ENCODE data around the gene FGD4. TPM values are rescaled to one million over a fixed set of nuclear protein-coding genes. Genes with fewer than 3 reads are reported as not detected.

Gene FGD4
- total and polyA plus RNA-seq, 2 experiments from 2014 or later = 1.1 to 3.4 TPM

DNA sequence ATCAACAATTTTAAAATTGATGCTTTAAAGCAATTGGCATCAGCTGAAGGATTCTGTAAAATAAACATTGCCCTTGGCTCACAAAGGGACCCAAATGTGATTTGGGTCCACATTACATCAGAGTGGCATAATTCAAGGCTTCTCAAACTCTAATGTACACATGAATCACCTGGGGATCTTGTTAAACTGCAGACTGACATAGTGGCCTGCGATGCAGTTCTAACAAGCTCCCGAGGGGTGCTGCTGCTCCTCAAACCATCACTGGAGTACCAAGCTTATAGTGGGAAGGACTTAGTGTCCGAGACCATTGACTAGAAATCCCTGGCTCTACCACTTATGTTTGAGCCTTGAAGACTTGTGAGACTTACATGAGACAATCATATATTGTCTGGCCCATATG, 247.9 kb downstream of the FGD4 start:
- Histone ChIP-seq H3K79me2 (ENCODE audit: insufficient read depth) (no peaks in the 10 kb centered on the region), H3K27ac (no peak overlapping the region), H2AFZ (no peak overlapping the region), H3K9me2 (ENCODE audit: insufficient read depth) (no peaks in the 10 kb centered on the region), H4K20me1 (ENCODE audit: insufficient read depth) (no peaks in the 10 kb centered on the region), H3K4me1 (ENCODE audit: insufficient read depth) (no peaks in the 10 kb centered on the region), H3K36me3 (ENCODE audit: low read depth) (no peaks in the 10 kb centered on the region), H3K9ac (no peak overlapping the region), H3K4me3 (no peak overlapping the region), H3K9me3 (ENCODE audit: low read depth) (no peaks in the 10 kb centered on the region), H3K4me2 (ENCODE audit: unreplicated experiment) (no peak overlapping the region), H3K27me3 (replicated peaks; ENCODE audit: insufficient read depth) (no peaks in the 10 kb centered on the region), H3F3A (ENCODE audit: insufficient read depth) (no peaks in the 10 kb centered on the region)
- in situ Hi-C loops (cut with MboI) = no loop called here
- TF ChIP-seq EZH2 (IDR thresholded peaks at IDR 0.05; ENCODE audit: insufficient read depth, poor library complexity, severe bottlenecking) (no peak), EZH2phosphoT487 (IDR thresholded peaks at IDR 0.05; ENCODE audit: insufficient read depth, low read depth) (no peak)
- DNase-seq = no peak
- WGBS, 2 experiments (ENCODE audit: low coverage in 1 of 2, low lambda C conversion rate in 2 of 2, missing lambda C conversion rate in 2 of 2) = 58 to 73% methylated on average over 3 of the region's 3 CpGs

DNA sequence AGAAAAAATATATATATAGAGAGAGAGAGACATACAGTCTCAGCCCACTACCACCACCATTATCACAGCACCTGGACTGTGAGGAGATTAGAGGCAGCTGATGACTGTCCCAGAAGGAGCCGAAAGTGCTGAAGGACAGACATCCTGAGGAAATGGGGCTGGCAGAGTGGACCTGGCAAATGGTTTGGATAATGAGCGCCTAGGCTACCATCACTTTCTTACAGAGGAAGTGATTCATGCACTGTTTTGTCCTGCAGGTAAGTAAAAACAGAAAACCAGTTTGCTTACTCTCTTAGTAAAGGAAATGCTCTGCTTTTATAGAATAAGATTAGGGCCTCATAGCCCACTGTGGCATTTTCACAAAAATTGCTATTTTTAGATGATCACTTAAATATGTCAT, 251.2 kb downstream of the FGD4 start:
- Histone ChIP-seq H2AFZ (no peak overlapping the region), H4K20me1 (ENCODE audit: insufficient read depth) (no peaks in the 10 kb centered on the region)
- in situ Hi-C loops (cut with MboI) = loop anchor here (10.0 to 25.0 kb wide), 3 partner anchors 286 to 988 kb away; partner anchors contain the start of gene ETFBKMT

DNA sequence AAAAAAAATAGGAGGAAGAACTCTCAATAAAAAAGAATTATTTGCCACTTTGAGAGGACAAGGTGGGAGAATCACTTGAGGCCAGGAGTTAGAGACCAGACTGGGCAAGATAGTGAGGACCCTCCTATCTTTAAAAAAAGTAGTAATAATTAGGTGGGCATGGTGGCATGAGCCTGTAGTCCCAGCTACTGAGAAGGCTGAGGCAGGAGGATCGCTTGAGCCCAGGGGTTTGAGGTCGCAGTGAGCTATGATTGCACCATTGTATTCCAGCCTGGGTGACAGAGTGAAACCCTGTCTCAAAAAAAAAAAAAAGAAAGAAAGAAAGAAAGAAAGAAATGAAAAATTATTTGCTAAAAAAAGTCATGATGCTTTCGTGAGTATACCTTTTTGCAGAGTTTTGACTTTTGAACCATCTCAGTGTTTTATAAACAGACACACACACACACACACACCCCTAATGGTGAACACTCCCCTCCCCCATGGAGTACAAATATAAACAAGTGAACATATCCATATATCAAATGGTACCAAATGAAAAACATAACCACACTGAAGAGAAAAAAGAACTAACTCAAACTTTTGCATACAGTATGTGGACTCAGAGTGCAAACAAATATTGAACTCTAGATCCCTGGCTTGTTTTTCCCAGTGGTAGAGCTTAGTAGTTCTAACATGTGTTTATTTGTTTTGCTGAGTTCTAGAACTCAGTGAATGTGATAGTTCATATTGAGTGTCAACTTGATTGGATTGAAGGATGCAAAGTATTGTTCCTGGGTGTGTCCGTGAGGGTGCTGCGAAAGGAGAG, 252.0 kb downstream of the FGD4 start:
- Histone ChIP-seq H3K9ac (no peak overlapping the region), H3F3A (ENCODE audit: insufficient read depth) (peaks cover 7% of the 10 kb centered on the region; the same call in 1 of the 2 replicates), H3K4me3 (no peak overlapping the region), H3K9me2 (ENCODE audit: insufficient read depth) (no peaks in the 10 kb centered on the region), H3K79me2 (ENCODE audit: insufficient read depth) (no peaks in the 10 kb centered on the region), H3K4me2 (ENCODE audit: unreplicated experiment) (no peak overlapping the region), H2AFZ (no peak overlapping the region), H3K27ac (no peak overlapping the region), H3K36me3 (ENCODE audit: low read depth) (no peaks in the 10 kb centered on the region), H3K9me3 (ENCODE audit: low read depth) (no peaks in the 10 kb centered on the region), H3K27me3 (replicated peaks; ENCODE audit: insufficient read depth) (no peaks in the 10 kb centered on the region), H4K20me1 (ENCODE audit: insufficient read depth) (no peaks in the 10 kb centered on the region), H3K4me1 (ENCODE audit: insufficient read depth) (no peaks in the 10 kb centered on the region)
- DNase-seq = no peak
- 81 to 83% methylated on average over 5 of the region's 5 CpGs for WGBS, 2 experiments (ENCODE audit: low coverage in 1 of 2, low lambda C conversion rate in 2 of 2, missing lambda C conversion rate in 2 of 2)
- in situ Hi-C loops (cut with MboI) = loop anchor here (10.0 to 25.0 kb wide), 3 partner anchors 287 to 989 kb away; partner anchors contain the start of gene ETFBKMT
- no peak for TF ChIP-seq EZH2 (IDR thresholded peaks at IDR 0.05; ENCODE audit: insufficient read depth, poor library complexity, severe bottlenecking)

More for the DNA sequence above, 251.2 kb downstream of the FGD4 start:
- H3K27me3 ChIP-seq (replicated peaks; ENCODE audit: insufficient read depth) = no peaks in the 10 kb centered on the region
- H3K9ac ChIP-seq = no peak overlapping the region
- no peaks in the 10 kb centered on the region for H3K4me1 ChIP-seq (ENCODE audit: insufficient read depth)
- no peak overlapping the region for H3K27ac ChIP-seq
- no peaks in the 10 kb centered on the region for H3K9me2 ChIP-seq (ENCODE audit: insufficient read depth)
- WGBS, 2 experiments (ENCODE audit: low coverage in 1 of 2, low lambda C conversion rate in 2 of 2, missing lambda C conversion rate in 2 of 2) = 73 to 74% methylated on average over 2 of the region's 2 CpGs
- H3K9me3 ChIP-seq (ENCODE audit: low read depth) = no peaks in the 10 kb centered on the region
- H3K4me2 ChIP-seq (ENCODE audit: unreplicated experiment) = no peak overlapping the region
- no peaks in the 10 kb centered on the region for H3K79me2 ChIP-seq (ENCODE audit: insufficient read depth)
- DNase-seq = no peak
- no peaks in the 10 kb centered on the region for H3K36me3 ChIP-seq (ENCODE audit: low read depth)
- peaks cover 7% of the 10 kb centered on the region; the same call in 1 of the 2 replicates for H3F3A ChIP-seq (ENCODE audit: insufficient read depth)
- TF ChIP-seq EZH2 (IDR thresholded peaks at IDR 0.05; ENCODE audit: insufficient read depth, poor library complexity, severe bottlenecking) = no peak
- no peak for TF ChIP-seq EZH2phosphoT487 (IDR thresholded peaks at IDR 0.05; ENCODE audit: insufficient read depth, low read depth)
- H3K4me3 ChIP-seq = no peak overlapping the region

DNA sequence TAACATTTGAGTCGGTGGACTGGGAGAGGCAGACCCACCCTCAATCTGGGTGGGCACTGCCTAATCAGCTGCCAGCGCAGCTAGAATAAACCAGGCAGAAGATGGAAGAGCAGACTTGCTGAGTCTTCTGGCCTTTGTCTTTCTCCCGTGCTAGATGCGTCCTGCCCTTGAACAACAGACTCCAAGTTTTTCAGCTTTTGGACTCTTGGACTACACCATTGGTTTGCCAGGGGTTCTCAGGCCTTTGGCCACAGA, 252.5 kb downstream of the FGD4 start:
- Histone ChIP-seq H3K9me2 (ENCODE audit: insufficient read depth) (no peaks in the 10 kb centered on the region), H3K36me3 (ENCODE audit: low read depth) (no peaks in the 10 kb centered on the region), H3K9me3 (ENCODE audit: low read depth) (no peaks in the 10 kb centered on the region), H3K4me3 (no peak overlapping the region), H3F3A (ENCODE audit: insufficient read depth) (peaks cover 7% of the 10 kb centered on the region; the same call in 1 of the 2 replicates), H3K4me2 (ENCODE audit: unreplicated experiment) (no peak overlapping the region), H2AFZ (no peak overlapping the region), H3K79me2 (ENCODE audit: insufficient read depth) (no peaks in the 10 kb centered on the region), H3K9ac (no peak overlapping the region), H4K20me1 (ENCODE audit: insufficient read depth) (no peaks in the 10 kb centered on the region), H3K27me3 (replicated peaks; ENCODE audit: insufficient read depth) (no peaks in the 10 kb centered on the region), H3K27ac (no peak overlapping the region), H3K4me1 (ENCODE audit: insufficient read depth) (no peaks in the 10 kb centered on the region)
- whole genome bisulfite sequencing, 2 experiments (ENCODE audit: low coverage in 1 of 2, low lambda C conversion rate in 2 of 2, missing lambda C conversion rate in 2 of 2) = 94 to 97% methylated on average over 4 of the region's 4 CpGs
- no peak for TF ChIP-seq EZH2phosphoT487 (IDR thresholded peaks at IDR 0.05; ENCODE audit: insufficient read depth, low read depth)
- TF ChIP-seq EZH2 (IDR thresholded peaks at IDR 0.05; ENCODE audit: insufficient read depth, poor library complexity, severe bottlenecking) = no peak
- in situ Hi-C loops (cut with MboI) = loop anchor here (10.0 to 25.0 kb wide), 3 partner anchors 287 to 990 kb away; partner anchors contain the start of gene ETFBKMT
- no peak for DNase-seq

Data from GM23248 (cell line).